Measurements from ENCODE around the gene PTK7. TPM values are rescaled to one million over a fixed set of nuclear protein-coding genes. Genes with fewer than 3 reads are reported as not detected.

Gene PTK7
- total and polyA plus RNA-seq, 2 of the 8 experiments (the other 6 are each of a cell fraction or from before 2014, with no cell fraction given): 110 to 138 TPM

- H3K36me3 ChIP-seq (ENCODE audit: control insufficient read depth in 2 of 4, insufficient read depth in 4 of 4, low read length in 3 of 4): peaks cover 0 to 2% (median 0%) of the 10 kb centered on the region in 4 experiments; a peak in 5 of 8 replicates
- peaks cover 0 to 8% (median 3%) of the 10 kb centered on the region in 4 experiments; a peak in 4 of 7 replicates for H3K4me1 ChIP-seq (replicated peaks in 1 of 4; ENCODE audit: control insufficient read depth in 3 of 4, insufficient read depth in 4 of 4, low read length in 3 of 4)
- CTCF ChIA-PET (ENCODE audit: partially characterized antibody): interaction anchor here (0.6 to 3.9 kb wide), 24 partner anchors 8 to 188 kb away, joined by 3 to 31 read pairs (median 5); partner anchors contain the start of genes KLC4 and MRPL2
- H4K20me1 ChIP-seq (replicated peaks in 1 of 2; ENCODE audit: control insufficient read depth in 1 of 2, insufficient read depth in 2 of 2, low read length in 2 of 2): no peaks in the 10 kb centered on the region
- H3K4me2 ChIP-seq (ENCODE audit: insufficient read depth in 1 of 2, low read depth in 2 of 2, low read length in 2 of 2): no peak overlapping the region
- H3K23me2 ChIP-seq (ENCODE audit: low read depth, low read length): no peaks in the 10 kb centered on the region
- H2BK120ac ChIP-seq (replicated peaks; ENCODE audit: low read depth, low read length): no peak overlapping the region
- no peaks in the 10 kb centered on the region for H3K9me3 ChIP-seq (ENCODE audit: insufficient read depth in 2 of 2, low read depth in 1 of 2, low read length in 1 of 2)
- 0 out of 2 replicates have a peak overlapping the region, but pooled peaks have one; percentile 30 for H2AK5ac ChIP-seq (ENCODE audit: low read depth, low read length)
- no peak overlapping the region for H3K14ac ChIP-seq (ENCODE audit: insufficient read length)
- 49% methylated on average over 6 of the region's 6 CpGs; no CpG with 5 or more reads in 1 of the 2 experiments for WGBS, 2 experiments (ENCODE audit: extremely low coverage in 1 of 2, insufficient coverage in 1 of 2, insufficient read length in 1 of 2, insufficient replicate concordance in 2 of 2, low coverage in 1 of 2, low lambda C conversion rate in 2 of 2, missing lambda C conversion rate in 1 of 2)
- no peak overlapping the region for H4K8ac ChIP-seq (ENCODE audit: extremely low read depth, insufficient read depth, low read length)
- no peak overlapping the region for H3K27ac ChIP-seq (ENCODE audit: low read depth, low read length)
- H4K5ac ChIP-seq (ENCODE audit: insufficient read length, low read depth, low read length): no peak overlapping the region
- no peak overlapping the region for H3K18ac ChIP-seq (ENCODE audit: extremely low read depth, low read length)
- peak overlapping the region; percentile 13; the same call in 1 of the 2 replicates for H2BK15ac ChIP-seq (ENCODE audit: low read length)
- H3K9ac ChIP-seq (replicated peaks in 1 of 4; ENCODE audit: extremely low read depth in 1 of 4, low read depth in 3 of 4, low read length in 3 of 4): no peak overlapping the region
- no peak overlapping the region for H3K4ac ChIP-seq (replicated peaks; ENCODE audit: insufficient read length, low read depth, low read length)
- no peak overlapping the region for H2BK5ac ChIP-seq (ENCODE audit: low read depth, low read length)
- H2BK12ac ChIP-seq (ENCODE audit: low read depth, low read length): 0 out of 2 replicates have a peak overlapping the region, but pooled peaks have one; percentile 50
- H3K79me1 ChIP-seq (ENCODE audit: low read depth, low read length): no peaks in the 10 kb centered on the region
- DNase-seq (ENCODE audit: low read depth in 1 of 2, low spot score in 2 of 2) (no peak), FAIRE-seq (peak; percentile 88)
- H3K4me3 ChIP-seq (ENCODE audit: extremely low read depth in 1 of 4, insufficient read depth in 2 of 4, low read depth in 3 of 4, low read length in 4 of 4): no peak overlapping the region
- no peak overlapping the region for H3K23ac ChIP-seq (ENCODE audit: insufficient read length)
- POLR2A ChIA-PET (ENCODE audit: partially characterized antibody): interaction anchor here (1.0 to 2.1 kb wide), 4 partner anchors 15 to 100 kb away, joined by 3 to 13 read pairs (median 4); partner anchors contain the start of gene CUL7
- peak overlapping the region; percentile 20 for H4K91ac ChIP-seq (replicated peaks; ENCODE audit: insufficient read length, low read length)
- H2AFZ ChIP-seq (ENCODE audit: low read length): no peak overlapping the region
- no peak overlapping the region for H3K56ac ChIP-seq (replicated peaks; ENCODE audit: insufficient read length, low read depth, low read length)
- no peak overlapping the region for H2BK20ac ChIP-seq (ENCODE audit: low read length)
- H3K79me2 ChIP-seq (ENCODE audit: control insufficient read depth in 1 of 2, insufficient read depth in 2 of 2, low read length in 2 of 2): no peaks in the 10 kb centered on the region
- no peaks in the 10 kb centered on the region for H3K27me3 ChIP-seq (replicated peaks in 1 of 4; ENCODE audit: control insufficient read depth in 3 of 4, extremely low read depth in 1 of 4, insufficient read depth in 3 of 4, low read length in 3 of 4)
- TF ChIP-seq RBBP5 (IDR thresholded peaks at IDR 0.05; ENCODE audit: borderline replicate concordance, low read depth, low read length) (no peak), KDM4A (IDR thresholded peaks at IDR 0.05; ENCODE audit: low read depth, low read length, severe bottlenecking) (no peak), EZH2 (IDR thresholded peaks at IDR 0.05; ENCODE audit: low read depth, low read length, severe bottlenecking) (no peak), CREB1 (IDR thresholded peaks at IDR 0.05) (0 out of 2 replicates have a peak, but pooled peaks have one; percentile 23), SIN3A (conservative IDR thresholded peaks at IDR 0.05 in 1 of 2, IDR thresholded peaks at IDR 0.05 in 1 of 2; ENCODE audit: low read depth in 1 of 2, low read length in 2 of 2) (no peak), RAD21 (IDR thresholded peaks at IDR 0.05 in 1 of 2, conservative IDR thresholded peaks at IDR 0.05 in 1 of 2; ENCODE audit: low read depth in 2 of 2, low read length in 2 of 2) (peak; percentile 81), CTCF (IDR thresholded peaks at IDR 0.05; ENCODE audit: control extremely low read depth in 1 of 3, insufficient read depth in 1 of 3, low read depth in 1 of 3, low read length in 3 of 3) (peak; percentile 25 to 73 (median 48)), RNF2 (IDR thresholded peaks at IDR 0.05; ENCODE audit: borderline replicate concordance, low read depth, low read length, missing control alignments, poor library complexity, severe bottlenecking) (no peak)
These were observed 6.0 kb upstream of the PTK7 start for GRCh38 chr6:43070028-43070632.
